IMR-90 (cell line): ENCODE data around the gene TXNDC8. TPM values are rescaled to one million over a fixed set of nuclear protein-coding genes. Genes with fewer than 3 reads are reported as not detected.

Experiments used
- ATAC-seq: fragments of 200-7000 bp; cut with Tn5 transposase; 2 replicates; pipeline ENCODE4 v1.9.1; 2020; ENCODE audit warnings: low read depth, mild to moderate bottlenecking, moderate library complexity
- BruUV-seq: library from RNA; stranded (reverse); fragments of 400-500 nt; replicated peaks from 2 replicates; lab custom pipeline; 2021; lab: Mats Ljungman, UMichigan
- CTCF ChIA-PET: fragments of 300-600 bp; formaldehyde crosslinking; extraction: SDS; loops from one replicate; lab custom pipeline; 2021; ENCODE audit warnings: antibody characterized with exemption; lab: Yijun Ruan, JAX
- POLR2A ChIA-PET: fragments of 300-600 bp; sonication (Branson Sonifier 250); formaldehyde crosslinking; loops from one replicate; lab custom pipeline; 2022; ENCODE audit warnings: antibody characterized with exemption; ENCODE audit not compliant: unreplicated experiment; lab: Charles Lee
- DNase-seq: peaks from one replicate; pipeline ENCODE4 v3.0.0; 2013
- H2AFZ ChIP-seq: replicated peaks from 2 replicates; pipeline ENCODE3; 2013; ENCODE audit warnings: low read length, mild to moderate bottlenecking; ENCODE audit not compliant: poor library complexity
- H2AK5ac ChIP-seq: 2 replicates; pipeline ENCODE4 v1.6.1; 2013; ENCODE audit warnings: low read depth, low read length, inconsistent platforms
- H2AK9ac ChIP-seq: replicated peaks from 2 replicates; pipeline ENCODE3; 2013; ENCODE audit warnings: mild to moderate bottlenecking, low read depth, low read length, moderate library complexity; ENCODE audit not compliant: poor library complexity
- H2BK120ac ChIP-seq: 2 replicates; pipeline ENCODE4 v1.6.1; 2013; ENCODE audit warnings: low read depth, low read length, inconsistent platforms
- H2BK15ac ChIP-seq: 3 replicates; pipeline ENCODE4 v1.6.1; 2013; ENCODE audit warnings: low read depth, low read length, inconsistent platforms
- H2BK20ac ChIP-seq: 2 replicates; pipeline ENCODE4 v1.6.1; 2013; ENCODE audit warnings: low read depth, mild to moderate bottlenecking, inconsistent platforms, low read length, moderate library complexity
- H2BK5ac ChIP-seq: 2 replicates; pipeline ENCODE4 v1.6.1; 2013; ENCODE audit warnings: mild to moderate bottlenecking, low read depth, low read length, inconsistent platforms; ENCODE audit not compliant: poor library complexity, severe bottlenecking
- H3K14ac ChIP-seq: replicated peaks from 2 replicates; pipeline ENCODE4 v1.6.1; 2013; ENCODE audit warnings: low read depth, low read length, inconsistent platforms
- H3K18ac ChIP-seq: 2 replicates; pipeline ENCODE4 v1.6.1; 2013; ENCODE audit warnings: low read depth, low read length, control low read depth
- H3K23ac ChIP-seq: 2 replicates; pipeline ENCODE4 v1.6.1; 2013; ENCODE audit warnings: low read depth, low read length, inconsistent platforms
- H3K27ac ChIP-seq: 2 replicates; pipeline ENCODE4 v1.5.1; 2013; ENCODE audit warnings: mild to moderate bottlenecking, control low read depth, low read length; ENCODE audit not compliant: insufficient read depth
- H3K27me3 ChIP-seq: 2 replicates; pipeline ENCODE4 v1.6.1; 2013; ENCODE audit warnings: low read length; ENCODE audit not compliant: control insufficient read depth, insufficient read depth
- H3K36me3 ChIP-seq: 2 replicates; pipeline ENCODE4 v1.6.1; 2013; ENCODE audit warnings: low read length, mixed read lengths; ENCODE audit not compliant: control insufficient read depth, insufficient read depth
- H3K4ac ChIP-seq: 2 replicates; pipeline ENCODE4 v1.6.1; 2013; ENCODE audit warnings: low read depth, low read length, inconsistent platforms
- H3K4me1 ChIP-seq: 2 replicates; pipeline ENCODE4 v1.6.1; 2013; ENCODE audit warnings: low read length, mixed read lengths; ENCODE audit not compliant: control insufficient read depth, insufficient read depth
- H3K4me2 ChIP-seq: 2 replicates; pipeline ENCODE4 v1.6.1; 2013; ENCODE audit warnings: low read depth, mild to moderate bottlenecking, control low read depth, low read length, moderate library complexity
- H3K4me3 ChIP-seq: 2 replicates; pipeline ENCODE4 v1.5.1; 2013; ENCODE audit warnings: low read depth, mild to moderate bottlenecking, control low read depth, low read length, moderate library complexity; ENCODE audit not compliant: insufficient read depth
- H3K56ac ChIP-seq: 2 replicates; pipeline ENCODE4 v1.6.1; 2013; ENCODE audit warnings: low read length, inconsistent platforms; ENCODE audit not compliant: insufficient read depth; ENCODE audit errors: extremely low read depth
- H3K79me1 ChIP-seq, 2 experiments: 2 replicates each; pipeline ENCODE4 v1.6.1; 2013; ENCODE audit warnings: low read length in 2 of 2, inconsistent platforms in 1 of 2, low read depth in 1 of 2
- H3K9ac ChIP-seq: 2 replicates; pipeline ENCODE4 v1.6.1; 2013; ENCODE audit warnings: low read depth, low read length, control low read depth
- H3K9me1 ChIP-seq: 2 replicates; pipeline ENCODE4 v1.6.1; 2013; ENCODE audit warnings: low read length, inconsistent platforms; ENCODE audit not compliant: insufficient read depth
- H3K9me3 ChIP-seq: 2 replicates; pipeline ENCODE4 v1.6.1; 2013; ENCODE audit warnings: low read length; ENCODE audit not compliant: control insufficient read depth, insufficient read depth
- H4K20me1 ChIP-seq: 2 replicates; pipeline ENCODE4 v1.6.1; 2013; ENCODE audit warnings: low read length, inconsistent platforms; ENCODE audit not compliant: insufficient read depth
- H4K5ac ChIP-seq: 2 replicates; pipeline ENCODE4 v1.6.1; 2013; ENCODE audit warnings: mild to moderate bottlenecking, low read depth, low read length, control low read depth
- H4K8ac ChIP-seq, 2 experiments: 2 replicates each; pipeline ENCODE4 v1.6.1; 2013; ENCODE audit warnings: low read depth in 2 of 2, low read length in 2 of 2, control low read depth in 1 of 2, inconsistent platforms in 1 of 2
- H4K91ac ChIP-seq: 2 replicates; pipeline ENCODE4 v1.6.1; 2013; ENCODE audit warnings: low read depth, low read length, inconsistent platforms; ENCODE audit not compliant: insufficient read depth
- BHLHE40 ChIP-seq: fragments of 150-350 bp; IDR thresholded peaks from 2 replicates; pipeline ENCODE4 v1.6.1; 2016; ENCODE audit warnings: mild to moderate bottlenecking, low read depth, low read length
- CEBPB ChIP-seq: IDR thresholded peaks from 2 replicates; pipeline ENCODE4 v1.6.1; 2012; ENCODE audit warnings: low read depth, low read length, improper control_type of control experiment
- CHD1 ChIP-seq: IDR thresholded peaks from 2 replicates; pipeline ENCODE4 v1.6.1; 2012; ENCODE audit warnings: low read depth, low read length, improper control_type of control experiment
- MAFK ChIP-seq: IDR thresholded peaks from 2 replicates; pipeline ENCODE4 v1.6.1; 2012; ENCODE audit warnings: low read depth, low read length, improper control_type of control experiment
- MAZ ChIP-seq: IDR thresholded peaks from 2 replicates; pipeline ENCODE4 v1.6.1; 2012; ENCODE audit warnings: low read depth, mild to moderate bottlenecking, low read length, improper control_type of control experiment, moderate library complexity, borderline replicate concordance
- MXI1 ChIP-seq: IDR thresholded peaks from 2 replicates; pipeline ENCODE4 v1.6.1; 2012; ENCODE audit warnings: low read depth, mild to moderate bottlenecking, low read length, moderate library complexity, borderline replicate concordance
- NFE2L2 ChIP-seq: fragments of 150-350 bp; IDR thresholded peaks from 2 replicates; pipeline ENCODE4 v1.6.1; 2016; ENCODE audit warnings: low read depth, mild to moderate bottlenecking, low read length
- RAD21 ChIP-seq: IDR thresholded peaks from 2 replicates; pipeline ENCODE4 v1.6.1; 2012; ENCODE audit warnings: low read length, improper control_type of control experiment
- RFX5 ChIP-seq: IDR thresholded peaks from 2 replicates; pipeline ENCODE4 v1.8.0; 2012; ENCODE audit warnings: low read depth, mild to moderate bottlenecking, low read length, moderate library complexity
- SMC3 ChIP-seq: fragments of 150-350 bp; IDR thresholded peaks from 2 replicates; pipeline ENCODE4 v1.6.1; 2016; ENCODE audit warnings: low read depth, mild to moderate bottlenecking, antibody characterized with exemption, low read length, moderate library complexity
- WGBS, 2 experiments: methylation state at CpG; one replicate each; pipeline versions ENCODE4 v1.1.5 to v1.1.7; 2013; ENCODE audit warnings: missing lambda C conversion rate in 2 of 2; ENCODE audit not compliant: insufficient read length in 1 of 2; ENCODE audit errors: extremely low coverage in 2 of 2; 5-methylcytosine and 5-hydroxymethylcytosine counted together
- dilution Hi-C: fragments of 300-500 bp; cut with HindIII; formaldehyde crosslinking; loops from one replicate; pipeline ENCODE4 v1.14.3; 2018; ENCODE audit warnings: low sequenced_read_pairs; ENCODE audit not compliant: unreplicated experiment
- in situ Hi-C: fragments of 300-500 bp; cut with MboI; formaldehyde crosslinking; loops from 3 replicates; pipeline ENCODE4 v1.14.3; 2019; ENCODE audit warnings: low sequenced_read_pairs, inconsistent platforms, mixed read lengths
- intact Hi-C: fragments of 100-400 bp; cut with micrococcal nuclease; formaldehyde crosslinking; loops from 2 replicates; pipeline ENCODE4 v1.10.0; 2022
- polyA plus RNA-seq, 3 experiments: library from polyadenylated mRNA; depleted of rRNA; stranded (reverse); fragments of >200 nt; gene quantifications; 2 replicates each; pipeline ENCODE4 v1.2.3, GENCODE V29; 2012; ENCODE audit warnings: low replicate concordance in 1 of 3
- total RNA-seq: library from RNA; depleted of rRNA; stranded (reverse); fragments of >200 nt; gene quantifications from 2 replicates; pipeline ENCODE4 v1.2.3, GENCODE V29; 2012
- TF ChIP-seq, protein P1 (sequence below): conservative IDR thresholded peaks from 2 replicates; pipeline ENCODE4 v1.5.1; 2012; ENCODE audit warnings: mild to moderate bottlenecking, low read depth, low read length, improper control_type of control experiment

TXNDC8 gene
- total and polyA plus RNA-seq, 2 of the 4 experiments (the other 2 are of a cell fraction), result not detected

DNA sequence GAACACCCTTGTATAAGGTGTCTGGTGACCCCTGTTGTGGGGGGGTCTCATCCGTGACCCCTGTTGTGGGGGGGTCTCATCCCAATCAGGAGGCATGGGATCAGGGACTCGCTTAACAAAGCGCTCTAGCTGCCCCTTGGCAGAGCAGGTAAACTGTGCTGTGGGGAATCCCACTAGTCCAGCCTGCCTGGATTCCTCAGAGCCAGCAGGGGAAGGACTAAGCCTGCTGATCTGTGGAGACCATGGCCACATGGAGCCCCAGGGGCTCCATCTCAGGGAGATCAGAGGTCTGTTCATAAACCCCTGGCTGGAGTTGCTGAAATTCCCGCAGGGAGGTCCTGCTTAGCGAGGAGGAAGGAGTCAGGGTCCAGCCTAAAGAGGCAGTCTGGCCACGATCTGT is 45.8 kb upstream of the TXNDC8 start:
- no peaks in the 10 kb centered on the region for H3K9me3 ChIP-seq
- H2AK9ac ChIP-seq, result no peak overlapping the region
- H3K23ac ChIP-seq, result no peak overlapping the region
- in situ Hi-C loops (loop anchor here (5.0 kb wide), 1 partner anchor 51 kb away; no protein-coding TSS in a partner anchor), dilution Hi-C loops (no loop called here), intact Hi-C loops (no loop called here)
- no peaks in the 10 kb centered on the region for H3K27me3 ChIP-seq
- peaks cover 25% of the 10 kb centered on the region for H3K36me3 ChIP-seq
- H4K5ac ChIP-seq, result no peak overlapping the region
- CTCF ChIA-PET, result no interaction called here
- H2BK5ac ChIP-seq, result no peak overlapping the region
- H3K4me2 ChIP-seq, result no peak overlapping the region
- H2BK120ac ChIP-seq, result no peak overlapping the region
- no peaks in the 10 kb centered on the region for H3K4me1 ChIP-seq
- no peak overlapping the region for H3K56ac ChIP-seq
- H3K18ac ChIP-seq, result no peak overlapping the region
- BruUV-seq, result no TSS peak
- H2AK5ac ChIP-seq, result no peak overlapping the region
- no peaks in the 10 kb centered on the region for H3K9me1 ChIP-seq
- no peak overlapping the region for H2BK20ac ChIP-seq
- H3K4ac ChIP-seq, result no peak overlapping the region
- H3K4me3 ChIP-seq, result no peak overlapping the region
- H4K8ac ChIP-seq, result no peak overlapping the region
- H3K27ac ChIP-seq, result no peak overlapping the region
- DNase-seq (no peak), ATAC-seq (no peak)
- H3K14ac ChIP-seq, result no peak overlapping the region
- no peak overlapping the region for H4K91ac ChIP-seq
- TF ChIP-seq SMC3 (no peak), BHLHE40 (no peak), CHD1 (no peak), MAZ (no peak), MXI1 (no peak), MAFK (no peak), RFX5 (no peak), CEBPB (no peak), NFE2L2 (no peak), RAD21 (no peak)
- TF ChIP-seq, protein P1, sequence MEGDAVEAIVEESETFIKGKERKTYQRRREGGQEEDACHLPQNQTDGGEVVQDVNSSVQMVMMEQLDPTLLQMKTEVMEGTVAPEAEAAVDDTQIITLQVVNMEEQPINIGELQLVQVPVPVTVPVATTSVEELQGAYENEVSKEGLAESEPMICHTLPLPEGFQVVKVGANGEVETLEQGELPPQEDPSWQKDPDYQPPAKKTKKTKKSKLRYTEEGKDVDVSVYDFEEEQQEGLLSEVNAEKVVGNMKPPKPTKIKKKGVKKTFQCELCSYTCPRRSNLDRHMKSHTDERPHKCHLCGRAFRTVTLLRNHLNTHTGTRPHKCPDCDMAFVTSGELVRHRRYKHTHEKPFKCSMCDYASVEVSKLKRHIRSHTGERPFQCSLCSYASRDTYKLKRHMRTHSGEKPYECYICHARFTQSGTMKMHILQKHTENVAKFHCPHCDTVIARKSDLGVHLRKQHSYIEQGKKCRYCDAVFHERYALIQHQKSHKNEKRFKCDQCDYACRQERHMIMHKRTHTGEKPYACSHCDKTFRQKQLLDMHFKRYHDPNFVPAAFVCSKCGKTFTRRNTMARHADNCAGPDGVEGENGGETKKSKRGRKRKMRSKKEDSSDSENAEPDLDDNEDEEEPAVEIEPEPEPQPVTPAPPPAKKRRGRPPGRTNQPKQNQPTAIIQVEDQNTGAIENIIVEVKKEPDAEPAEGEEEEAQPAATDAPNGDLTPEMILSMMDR, result no peak
- no peak overlapping the region for H3K9ac ChIP-seq
- H2AFZ ChIP-seq, result no peak overlapping the region
- no peak overlapping the region for H2BK15ac ChIP-seq
- POLR2A ChIA-PET, result no interaction called here
- WGBS, 2 experiments, result no CpG with 5 or more reads among the region's 6 CpGs
- no peaks in the 10 kb centered on the region for H3K79me1 ChIP-seq
- H4K20me1 ChIP-seq, result no peaks in the 10 kb centered on the region
